ENCODE measurements around the gene SLC44A1.
A peak's percentile ranks its signal among the peaks of the same experiment; 100 is the strongest.

The SLC44A1 gene

DNA sequence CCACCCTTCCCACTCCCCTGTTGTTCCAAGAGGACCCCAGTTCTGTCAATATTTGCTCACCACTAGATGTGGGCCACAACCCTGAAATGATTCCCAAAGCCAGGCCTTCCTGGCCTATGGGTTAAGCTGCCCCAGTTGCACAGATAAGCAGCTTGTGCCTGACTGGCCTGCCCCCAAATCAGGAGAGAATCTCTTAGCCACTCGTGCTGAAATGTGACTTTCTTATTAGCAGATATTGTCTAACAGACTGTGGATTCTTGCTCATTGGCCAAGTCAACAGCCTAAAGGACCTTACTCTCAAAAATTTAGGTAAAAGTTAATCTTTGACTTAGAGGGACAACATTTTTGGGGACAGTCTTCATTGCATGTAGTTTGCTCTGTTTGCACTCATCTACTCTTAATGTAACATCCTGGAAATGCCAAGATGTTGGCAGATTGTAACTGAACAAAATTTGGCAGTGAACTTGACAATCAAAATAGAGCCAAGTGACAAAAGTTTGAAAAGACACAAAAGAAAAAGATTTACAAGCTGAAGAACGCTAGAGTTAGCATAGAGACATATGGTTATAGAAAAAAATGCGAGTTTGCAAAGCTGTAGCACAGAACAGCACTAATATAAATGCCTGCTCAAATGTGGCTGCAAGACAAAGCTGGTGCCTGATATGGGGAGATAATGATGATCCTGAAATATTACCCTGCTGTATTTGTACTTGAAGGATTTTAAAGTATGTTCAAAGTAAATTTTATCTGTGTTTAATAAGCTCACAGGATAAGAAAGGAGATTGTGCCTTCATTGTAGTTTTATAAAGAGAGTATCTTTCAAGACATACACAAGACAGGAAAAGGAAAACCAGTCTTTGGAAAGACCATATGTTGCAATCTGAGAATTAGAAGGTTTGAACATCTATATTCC lies 174.4 kb downstream of the SLC44A1 start:
- TF ChIP-seq, protein P1, sequence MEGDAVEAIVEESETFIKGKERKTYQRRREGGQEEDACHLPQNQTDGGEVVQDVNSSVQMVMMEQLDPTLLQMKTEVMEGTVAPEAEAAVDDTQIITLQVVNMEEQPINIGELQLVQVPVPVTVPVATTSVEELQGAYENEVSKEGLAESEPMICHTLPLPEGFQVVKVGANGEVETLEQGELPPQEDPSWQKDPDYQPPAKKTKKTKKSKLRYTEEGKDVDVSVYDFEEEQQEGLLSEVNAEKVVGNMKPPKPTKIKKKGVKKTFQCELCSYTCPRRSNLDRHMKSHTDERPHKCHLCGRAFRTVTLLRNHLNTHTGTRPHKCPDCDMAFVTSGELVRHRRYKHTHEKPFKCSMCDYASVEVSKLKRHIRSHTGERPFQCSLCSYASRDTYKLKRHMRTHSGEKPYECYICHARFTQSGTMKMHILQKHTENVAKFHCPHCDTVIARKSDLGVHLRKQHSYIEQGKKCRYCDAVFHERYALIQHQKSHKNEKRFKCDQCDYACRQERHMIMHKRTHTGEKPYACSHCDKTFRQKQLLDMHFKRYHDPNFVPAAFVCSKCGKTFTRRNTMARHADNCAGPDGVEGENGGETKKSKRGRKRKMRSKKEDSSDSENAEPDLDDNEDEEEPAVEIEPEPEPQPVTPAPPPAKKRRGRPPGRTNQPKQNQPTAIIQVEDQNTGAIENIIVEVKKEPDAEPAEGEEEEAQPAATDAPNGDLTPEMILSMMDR (IDR thresholded peaks at IDR 0.05; ENCODE audit: low read depth, low read length) = no peak
- H3K4me3 ChIP-seq (ENCODE audit: low read depth, low read length) = no peak overlapping the region

DNA sequence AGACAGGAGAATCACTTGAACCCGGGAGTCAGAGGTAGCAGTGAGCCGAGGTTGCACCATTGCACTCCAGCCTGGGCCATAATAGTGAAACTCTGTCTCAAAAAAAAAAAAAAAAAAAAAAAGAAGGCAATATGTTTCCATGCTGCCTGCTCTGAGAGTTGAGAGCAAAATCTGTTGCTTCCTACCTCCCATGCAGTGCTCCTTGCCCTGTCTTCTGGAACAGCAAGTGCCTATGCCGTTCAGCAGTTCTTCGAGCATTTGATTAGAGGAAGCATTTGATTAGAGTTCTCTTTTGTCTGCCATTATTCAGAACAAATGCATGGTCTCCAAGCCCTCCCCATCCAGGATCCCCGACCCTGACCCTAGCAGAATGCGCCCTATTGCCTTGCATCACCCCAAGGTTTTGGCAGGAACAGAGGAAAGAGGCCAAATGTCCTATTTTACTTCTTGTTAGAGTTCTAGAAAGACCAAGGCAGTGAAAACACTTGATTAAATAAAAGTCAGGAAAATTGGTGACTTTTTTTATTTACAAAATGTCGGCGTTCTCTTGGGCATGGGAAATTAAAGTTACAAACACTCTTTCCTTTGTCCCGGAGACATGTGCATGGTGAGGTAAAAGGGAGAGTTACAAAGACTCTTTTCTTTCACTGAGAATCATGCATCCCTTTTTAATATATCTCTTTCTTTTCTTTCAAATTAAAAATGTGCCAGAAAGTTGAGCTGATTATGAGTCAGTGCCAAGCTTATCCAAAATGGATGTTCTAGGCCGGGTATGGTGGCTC lies 175.6 kb downstream of the SLC44A1 start:
- H3K4me3 ChIP-seq (ENCODE audit: low read depth, low read length) = no peak overlapping the region
- TF ChIP-seq, protein P1 (IDR thresholded peaks at IDR 0.05; ENCODE audit: low read depth, low read length) = no peak

DNA sequence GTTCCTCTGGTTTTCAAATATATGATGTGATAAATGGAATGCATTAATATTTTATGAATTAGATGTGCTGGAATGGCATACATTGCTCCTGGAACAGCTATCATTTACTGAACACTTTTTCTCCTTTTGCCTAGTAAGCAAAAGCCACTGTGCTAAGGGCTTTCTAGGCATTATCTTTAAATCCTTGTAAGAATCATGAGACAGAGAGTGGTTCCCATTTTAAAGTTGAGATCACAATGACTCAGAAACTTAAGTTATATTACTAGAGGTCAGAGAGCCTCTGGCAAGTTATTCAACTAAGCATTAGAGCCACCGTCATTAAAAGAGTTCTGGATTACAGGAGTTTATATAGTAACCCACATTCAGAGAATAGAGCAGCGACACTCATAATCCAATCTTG lies 176.7 kb downstream of the SLC44A1 start:
- TF ChIP-seq, protein P1 (IDR thresholded peaks at IDR 0.05; ENCODE audit: low read depth, low read length) = no peak
- no peak overlapping the region for H3K4me3 ChIP-seq (ENCODE audit: low read depth, low read length)

DNA sequence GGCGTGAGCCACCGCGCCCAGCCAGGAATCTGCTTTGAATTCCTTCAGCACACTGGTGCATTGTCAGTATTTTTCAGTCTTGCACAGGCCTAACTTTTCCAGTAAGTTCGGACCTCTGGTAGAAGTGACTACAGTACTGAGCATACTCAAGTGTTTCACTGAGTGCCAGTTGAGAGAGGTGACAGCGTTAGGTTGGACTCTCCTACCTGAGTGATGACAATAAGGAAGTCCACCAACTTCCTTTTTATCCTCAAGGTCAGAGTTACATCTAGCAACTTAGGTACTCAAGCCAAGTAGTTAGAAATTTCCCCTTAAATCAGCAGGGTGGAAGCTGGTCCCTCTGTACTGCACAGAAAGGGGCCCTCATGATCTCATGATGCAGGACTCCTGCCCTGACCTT lies 177.4 kb downstream of the SLC44A1 start:
- no peak overlapping the region for H3K4me3 ChIP-seq (ENCODE audit: low read depth, low read length)
- TF ChIP-seq, protein P1 (IDR thresholded peaks at IDR 0.05; ENCODE audit: low read depth, low read length) = no peak

DNA sequence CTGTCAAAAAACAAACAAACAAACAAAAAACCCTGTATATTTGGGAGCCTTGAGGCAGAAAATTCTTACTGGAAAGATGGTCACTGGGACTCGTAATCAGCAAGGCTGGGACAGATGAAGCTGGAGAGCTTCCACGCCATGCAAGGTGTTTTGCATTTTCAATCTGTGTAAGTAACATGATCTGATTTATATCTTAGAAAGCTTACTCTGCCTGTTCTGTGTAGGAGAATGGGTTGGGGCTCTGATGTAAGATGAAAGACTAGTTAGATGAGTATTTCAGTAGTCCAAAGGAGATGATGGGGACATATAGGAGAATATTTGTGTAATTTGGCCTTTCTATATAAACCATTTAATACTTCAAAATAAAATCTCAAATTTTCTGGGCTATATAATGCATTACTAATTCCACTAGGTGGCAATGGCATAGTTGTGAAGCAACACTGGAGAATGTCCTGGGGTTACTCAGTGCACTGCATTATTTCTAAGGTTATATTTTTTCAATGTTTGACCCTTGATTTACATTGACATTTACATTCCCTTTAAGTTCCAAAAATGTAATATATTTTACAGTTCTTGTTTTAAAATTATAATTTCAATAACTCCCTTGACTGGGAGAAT lies 181.5 kb downstream of the SLC44A1 start:
- H3K4me3 ChIP-seq (ENCODE audit: low read depth, low read length) = no peak overlapping the region
- TF ChIP-seq, protein P1 (IDR thresholded peaks at IDR 0.05; ENCODE audit: low read depth, low read length) = peak; percentile 24; the same call in 1 of the 2 replicates

DNA sequence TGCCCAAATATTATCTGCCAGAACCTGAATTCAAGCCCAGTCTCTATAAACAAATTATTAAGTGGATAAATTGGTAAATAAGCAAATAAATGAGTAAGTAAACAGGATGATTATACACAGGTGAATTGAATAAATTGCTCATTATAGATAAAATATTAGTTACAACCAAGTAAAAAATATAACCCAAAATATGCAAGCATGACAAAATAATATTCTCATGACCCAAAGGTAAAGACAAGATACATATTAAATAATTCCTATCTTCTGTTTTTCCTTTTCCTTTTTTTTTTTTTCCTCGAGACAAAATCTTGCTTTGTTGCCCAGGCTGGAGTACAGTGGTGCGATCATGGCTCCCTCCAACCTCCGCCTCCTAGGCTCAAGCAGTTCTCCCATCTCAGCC lies 182.2 kb downstream of the SLC44A1 start:
- TF ChIP-seq, protein P1 (IDR thresholded peaks at IDR 0.05; ENCODE audit: low read depth, low read length) = no peak
- H3K4me3 ChIP-seq (ENCODE audit: low read depth, low read length) = no peak overlapping the region
